IPS-20b (cell line): ENCODE data around the gene UBA6.
"Not testable (repeated sequence)": the region's sequence is repeated elsewhere in the genome, so short reads cannot be mapped to it uniquely, and the experiment has no call there.

Source experiments
- H3K27ac ChIP-seq: one replicate; pipeline ENCODE4 v1.5.1; 2013; ENCODE audit warnings: low read length
- H3K27me3 ChIP-seq: 2 replicates; pipeline ENCODE4 v1.6.1; 2013; ENCODE audit warnings: mild to moderate bottlenecking, low read length, inconsistent platforms; ENCODE audit not compliant: insufficient read depth
- H3K36me3 ChIP-seq: 2 replicates; pipeline ENCODE4 v1.6.1; 2013; ENCODE audit warnings: low read depth, mild to moderate bottlenecking, inconsistent platforms, low read length, moderate library complexity; ENCODE audit not compliant: insufficient read depth
- H3K4me1 ChIP-seq: 2 replicates; pipeline ENCODE4 v1.6.1; 2013; ENCODE audit warnings: mild to moderate bottlenecking, control low read depth, inconsistent platforms, low read length, moderate library complexity; ENCODE audit not compliant: insufficient read depth
- H3K4me3 ChIP-seq: 2 replicates; pipeline ENCODE4 v1.5.1; 2013; ENCODE audit warnings: mild to moderate bottlenecking, low read length, inconsistent platforms
- H3K9ac ChIP-seq: 2 replicates; pipeline ENCODE4 v1.6.1; 2013; ENCODE audit warnings: low read depth, mild to moderate bottlenecking, inconsistent platforms, low read length, moderate library complexity
- H3K9me3 ChIP-seq: 2 replicates; pipeline ENCODE4 v1.6.1; 2013; ENCODE audit warnings: mild to moderate bottlenecking, low read depth, low read length, inconsistent platforms; ENCODE audit not compliant: insufficient read depth

The UBA6 gene

DNA sequence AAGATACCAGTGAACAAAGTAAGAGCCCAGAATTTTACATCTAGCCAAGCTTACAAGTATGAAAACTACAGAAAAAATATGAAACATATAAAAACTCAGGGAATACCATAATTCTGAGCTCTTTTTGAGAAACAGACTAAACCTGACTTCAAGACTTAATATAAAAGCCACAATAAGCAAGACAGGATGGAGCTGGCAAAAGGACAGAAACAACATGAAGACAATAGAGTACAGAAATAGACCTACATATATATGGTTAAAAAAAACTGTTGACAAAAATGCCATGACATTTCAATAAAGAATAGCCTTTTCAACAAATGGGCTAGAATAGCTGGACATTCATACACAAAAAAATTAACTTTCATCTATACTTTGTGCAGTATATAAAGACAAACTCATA, 49.4 kb downstream of the UBA6 start:
- H3K36me3 ChIP-seq: peaks cover 14% of the 10 kb centered on the region

DNA sequence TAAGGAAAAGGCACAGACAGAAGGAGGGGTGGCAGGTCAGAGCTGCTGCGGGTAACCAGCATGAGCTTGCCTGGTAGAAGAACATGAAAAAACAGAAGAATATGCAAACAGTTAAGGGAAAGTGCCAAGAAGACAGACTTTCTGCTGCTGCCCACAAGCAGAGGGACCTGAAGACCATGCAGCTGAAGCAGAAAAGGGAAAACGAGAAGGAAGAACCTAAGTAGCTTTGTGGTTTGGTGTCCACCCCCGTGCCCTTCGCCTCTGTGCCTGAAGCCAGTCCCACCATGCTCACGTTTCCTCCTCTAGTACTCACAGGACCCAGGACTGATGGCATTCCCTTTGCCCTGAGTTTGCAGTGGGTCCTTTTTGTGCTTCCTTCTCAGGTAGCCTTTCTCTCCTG, 62.8 kb downstream of the UBA6 start:
- Histone ChIP-seq H3K27me3 (no peaks in the 10 kb centered on the region), H3K9ac (no peak overlapping the region), H3K9me3 (peaks cover 6% of the 10 kb centered on the region; the same call in 1 of the 2 replicates), H3K4me1 (no peaks in the 10 kb centered on the region), H3K27ac (no peak overlapping the region), H3K4me3 (no peak overlapping the region), H3K36me3 (peaks cover 59% of the 10 kb centered on the region)

More for the DNA sequence above, 49.4 kb downstream of the UBA6 start:
- H3K4me1 ChIP-seq: no peaks in the 10 kb centered on the region
- H3K4me3 ChIP-seq: no peak overlapping the region
- no peaks in the 10 kb centered on the region for H3K9me3 ChIP-seq
- H3K9ac ChIP-seq: no peak overlapping the region
- H3K27me3 ChIP-seq: no peaks in the 10 kb centered on the region
- no peak overlapping the region for H3K27ac ChIP-seq

DNA sequence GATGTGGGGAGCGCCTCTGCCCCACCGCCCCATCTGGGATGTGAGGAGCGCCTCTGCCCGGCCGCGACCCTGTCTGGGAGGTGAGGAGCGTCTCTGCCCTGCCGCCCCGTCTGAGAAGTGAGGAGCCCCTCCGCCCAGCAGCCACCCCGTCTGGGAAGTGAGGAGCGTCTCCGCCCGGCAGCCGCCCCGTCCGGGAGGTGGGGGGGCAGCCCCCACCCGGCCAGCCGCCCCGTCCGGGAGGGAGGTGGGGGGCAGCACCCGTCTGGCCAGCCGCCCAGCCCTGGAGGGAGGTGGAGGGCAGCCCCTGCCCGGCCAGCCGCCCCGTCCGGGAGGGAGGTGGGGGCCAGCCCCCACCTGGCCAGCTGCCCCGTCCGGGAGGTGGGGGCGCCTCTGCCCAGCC, 64.0 kb downstream of the UBA6 start:
- H3K27ac ChIP-seq, H3K27me3 ChIP-seq, H3K4me1 ChIP-seq, H3K4me3 ChIP-seq, H3K9me3 ChIP-seq, H3K9ac ChIP-seq: not testable (repeated sequence)
- peaks cover 66% of the 10 kb centered on the region for H3K36me3 ChIP-seq

DNA sequence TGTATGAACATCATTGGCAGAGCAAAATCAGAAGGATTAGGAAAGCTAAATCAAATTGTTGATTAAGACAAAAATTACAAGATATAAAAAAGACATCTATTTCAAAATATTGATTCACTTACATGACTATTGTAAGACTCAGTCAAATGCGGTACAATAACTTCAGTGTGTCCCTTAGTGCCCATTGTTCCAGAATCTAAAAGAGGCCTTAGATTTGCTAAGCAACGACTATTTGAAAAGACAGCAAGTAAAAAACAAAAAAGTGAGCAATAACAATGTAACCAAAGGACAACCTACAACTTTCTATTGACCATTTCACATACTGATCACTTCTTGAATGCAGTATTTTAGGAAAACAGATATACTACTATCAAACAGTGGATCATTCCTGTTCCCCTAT, 65.6 kb downstream of the UBA6 start:
- Histone ChIP-seq H3K27me3 (no peaks in the 10 kb centered on the region), H3K4me1 (no peaks in the 10 kb centered on the region), H3K27ac (no peak overlapping the region), H3K9me3 (peaks cover 6% of the 10 kb centered on the region; the same call in 1 of the 2 replicates), H3K36me3 (peaks cover 76% of the 10 kb centered on the region), H3K4me3 (no peak overlapping the region), H3K9ac (no peak overlapping the region)

DNA sequence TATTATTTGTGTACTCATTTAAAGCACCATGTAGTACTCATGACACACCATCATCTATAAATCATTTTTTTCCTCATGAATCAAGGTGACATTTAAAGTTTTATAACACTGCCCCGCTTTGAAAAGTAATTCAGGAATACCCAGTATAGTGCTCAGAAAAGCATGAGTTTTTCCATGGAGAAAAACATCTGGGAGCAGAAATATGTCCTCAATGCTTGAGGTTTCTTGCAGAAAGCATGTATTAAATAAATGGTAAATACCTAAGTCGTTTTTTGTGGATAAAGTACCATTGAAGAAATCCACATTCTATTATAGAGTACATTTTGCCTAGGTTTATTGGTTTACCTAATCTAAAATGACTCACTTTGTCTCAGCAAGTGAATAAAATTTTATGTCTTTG, 66.2 kb downstream of the UBA6 start:
- H3K9me3 ChIP-seq: peaks cover 6% of the 10 kb centered on the region; the same call in 1 of the 2 replicates

DNA sequence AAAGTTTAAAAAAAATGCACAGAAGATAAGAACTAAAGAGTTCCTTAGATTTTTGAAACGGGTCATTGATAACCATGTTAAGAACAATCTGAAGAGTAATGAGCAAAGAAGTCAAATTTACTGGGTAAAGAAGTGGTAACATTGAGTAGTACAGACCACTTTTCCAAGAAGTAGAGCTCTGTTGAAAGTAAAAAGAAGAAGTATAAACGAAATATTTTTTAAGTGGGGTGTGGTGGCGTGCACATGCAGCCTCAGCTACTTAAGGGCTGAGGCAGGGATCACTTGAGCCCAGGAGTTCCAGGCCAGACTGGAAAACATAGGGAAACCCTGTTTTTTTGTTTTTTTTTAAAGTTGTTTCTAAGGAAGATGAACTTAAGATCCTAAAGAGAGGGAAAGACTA, 68.5 kb downstream of the UBA6 start:
- no peaks in the 10 kb centered on the region for H3K4me1 ChIP-seq
- no peak overlapping the region for H3K27ac ChIP-seq
- no peaks in the 10 kb centered on the region for H3K9me3 ChIP-seq
- H3K4me3 ChIP-seq: no peak overlapping the region
- no peaks in the 10 kb centered on the region for H3K27me3 ChIP-seq
- H3K36me3 ChIP-seq: peaks cover 76% of the 10 kb centered on the region
- H3K9ac ChIP-seq: no peak overlapping the region

More for the DNA sequence above, 66.2 kb downstream of the UBA6 start:
- Histone ChIP-seq H3K27me3 (no peaks in the 10 kb centered on the region), H3K27ac (no peak overlapping the region), H3K9ac (no peak overlapping the region), H3K36me3 (peaks cover 77% of the 10 kb centered on the region), H3K4me3 (no peak overlapping the region), H3K4me1 (no peaks in the 10 kb centered on the region)

DNA sequence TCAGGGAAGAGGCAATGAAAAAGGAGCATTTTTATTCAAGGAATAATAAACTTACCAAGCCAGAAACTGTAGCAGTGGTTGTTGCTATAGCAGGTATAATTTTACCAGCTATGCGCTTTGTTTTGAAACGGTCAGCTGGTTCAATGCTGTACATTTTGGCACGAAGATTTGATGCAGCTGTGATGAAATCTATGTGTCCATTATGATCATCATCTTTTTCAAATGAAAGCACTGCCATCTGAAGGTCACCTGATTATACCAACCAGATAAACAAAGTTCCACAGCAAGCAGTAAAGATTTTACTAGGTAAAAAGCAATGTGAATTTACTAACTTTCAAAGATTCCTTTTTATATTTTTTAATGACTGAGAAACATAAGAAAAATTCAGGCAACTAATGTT, 76.0 kb downstream of the UBA6 start:
- no peak overlapping the region for H3K27ac ChIP-seq
- no peaks in the 10 kb centered on the region for H3K27me3 ChIP-seq
- H3K9ac ChIP-seq: no peak overlapping the region
- no peak overlapping the region for H3K4me3 ChIP-seq
- H3K36me3 ChIP-seq: peaks cover 86% of the 10 kb centered on the region
- no peaks in the 10 kb centered on the region for H3K9me3 ChIP-seq
- peaks cover 5% of the 10 kb centered on the region; the same call in 1 of the 2 replicates for H3K4me1 ChIP-seq

DNA sequence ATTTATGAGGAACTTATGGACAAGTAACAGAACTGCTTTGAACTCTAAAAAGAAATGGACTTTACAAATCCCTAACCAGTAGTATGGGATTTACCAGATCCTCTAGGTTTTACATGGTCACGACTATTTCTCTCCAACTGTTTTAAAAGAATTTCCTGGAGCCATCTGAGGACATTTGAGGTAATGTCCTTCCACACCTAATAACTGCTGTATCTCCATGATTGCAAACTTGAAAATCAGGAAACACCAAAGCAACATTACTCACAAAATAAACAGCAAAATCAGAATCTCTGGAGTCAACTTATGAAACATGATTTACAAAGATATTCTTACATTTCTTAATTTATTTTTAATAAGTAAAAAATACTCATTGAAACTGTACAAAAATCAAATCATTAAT, 84.5 kb downstream of the UBA6 start:
- Histone ChIP-seq H3K27ac (no peak overlapping the region), H3K36me3 (peaks cover 57% of the 10 kb centered on the region)

DNA sequence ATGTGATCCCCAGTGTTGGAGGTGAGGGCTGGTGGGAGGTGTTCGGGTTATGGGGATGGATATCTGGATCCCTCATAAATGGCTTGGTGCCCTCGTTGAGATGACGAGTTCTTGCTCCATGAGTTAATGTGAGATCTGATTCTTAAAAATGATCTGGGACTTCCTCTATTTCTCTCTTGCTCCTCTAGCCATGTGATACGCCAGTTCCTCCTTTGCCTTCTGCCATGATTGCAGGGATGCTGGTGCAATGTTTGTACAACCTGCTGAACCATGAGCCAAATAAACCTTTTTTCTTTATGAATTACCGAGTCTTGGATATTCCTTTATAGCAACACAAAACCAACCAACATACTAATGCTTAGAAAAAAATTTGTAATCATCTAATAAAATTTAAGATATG, 85.8 kb downstream of the UBA6 start:
- H3K4me3 ChIP-seq: no peak overlapping the region
- H3K9ac ChIP-seq: no peak overlapping the region
- no peaks in the 10 kb centered on the region for H3K27me3 ChIP-seq
- H3K4me1 ChIP-seq: no peaks in the 10 kb centered on the region
- peaks cover 43% of the 10 kb centered on the region for H3K36me3 ChIP-seq
- H3K27ac ChIP-seq: no peak overlapping the region
- no peaks in the 10 kb centered on the region for H3K9me3 ChIP-seq

More for the DNA sequence above, 84.5 kb downstream of the UBA6 start:
- no peaks in the 10 kb centered on the region for H3K27me3 ChIP-seq
- H3K9ac ChIP-seq: no peak overlapping the region
- no peaks in the 10 kb centered on the region for H3K4me1 ChIP-seq
- no peaks in the 10 kb centered on the region for H3K9me3 ChIP-seq
- H3K4me3 ChIP-seq: no peak overlapping the region

DNA sequence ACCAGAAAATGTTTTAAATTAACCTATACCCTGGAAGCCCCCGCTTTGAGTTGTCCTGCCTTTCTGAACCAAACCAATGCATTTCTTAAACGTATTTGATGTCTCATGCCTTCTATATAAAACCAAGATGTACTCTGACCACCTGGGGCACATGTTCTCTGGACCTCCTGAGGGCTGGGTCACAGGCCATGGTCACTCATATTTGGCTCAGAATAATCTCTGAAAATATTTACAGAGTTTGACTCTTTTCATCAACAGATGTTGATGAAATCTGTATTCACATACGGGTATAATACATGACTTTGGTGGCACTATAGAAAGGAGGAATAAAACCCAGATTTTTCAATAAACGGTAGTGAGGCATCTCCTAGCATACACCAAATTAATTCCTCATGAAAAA, 86.8 kb downstream of the UBA6 start:
- Histone ChIP-seq H3K9ac (no peak overlapping the region), H3K27ac (no peak overlapping the region), H3K27me3 (no peaks in the 10 kb centered on the region), H3K4me1 (no peaks in the 10 kb centered on the region), H3K36me3 (peaks cover 34% of the 10 kb centered on the region), H3K4me3 (no peak overlapping the region), H3K9me3 (no peaks in the 10 kb centered on the region)

DNA sequence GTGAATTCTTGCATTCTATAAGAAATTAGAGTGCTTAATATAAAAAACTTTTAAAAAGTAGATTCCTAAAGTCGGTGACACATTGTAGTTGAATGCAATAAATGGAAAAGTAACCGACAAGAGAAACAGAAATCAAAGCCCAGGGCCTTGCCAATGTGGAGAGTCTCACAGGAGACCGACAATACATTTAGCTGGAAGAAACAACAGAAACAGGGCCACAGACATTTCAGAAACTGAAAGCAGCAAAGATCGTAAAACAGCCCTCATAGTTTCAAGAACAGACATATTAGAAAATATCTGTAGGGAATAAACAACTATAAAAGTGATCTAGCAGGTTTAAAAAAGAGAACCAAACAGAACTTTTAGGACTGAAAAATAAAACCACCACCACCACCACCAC, 92.9 kb downstream of the UBA6 start:
- H3K4me1 ChIP-seq: no peaks in the 10 kb centered on the region
- no peak overlapping the region for H3K27ac ChIP-seq
- H3K9me3 ChIP-seq: no peaks in the 10 kb centered on the region
- H3K27me3 ChIP-seq: no peaks in the 10 kb centered on the region
- H3K36me3 ChIP-seq: no peaks in the 10 kb centered on the region
- H3K9ac ChIP-seq: no peak overlapping the region
- no peak overlapping the region for H3K4me3 ChIP-seq

DNA sequence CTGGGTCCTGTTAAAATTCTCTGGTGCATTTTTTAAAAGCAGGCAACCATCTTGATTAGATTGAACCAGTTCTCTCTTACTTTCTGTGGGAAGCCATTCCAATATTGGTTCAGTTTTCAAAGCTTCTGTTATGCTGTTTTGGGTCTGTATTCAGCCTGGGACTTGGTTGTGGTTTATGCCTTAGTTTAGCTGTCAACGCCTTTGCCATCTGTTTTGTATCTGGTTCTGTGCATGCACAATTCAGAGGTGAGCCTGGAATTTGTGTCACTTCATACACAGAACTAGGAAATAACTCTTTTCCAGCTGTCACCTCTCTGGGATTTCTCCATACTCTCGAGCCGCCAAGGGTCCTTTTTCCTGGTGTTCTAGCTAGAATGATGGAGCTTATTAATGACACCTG, 96.2 kb downstream of the UBA6 start:
- no peaks in the 10 kb centered on the region for H3K4me1 ChIP-seq
- H3K4me3 ChIP-seq: no peak overlapping the region

DNA sequence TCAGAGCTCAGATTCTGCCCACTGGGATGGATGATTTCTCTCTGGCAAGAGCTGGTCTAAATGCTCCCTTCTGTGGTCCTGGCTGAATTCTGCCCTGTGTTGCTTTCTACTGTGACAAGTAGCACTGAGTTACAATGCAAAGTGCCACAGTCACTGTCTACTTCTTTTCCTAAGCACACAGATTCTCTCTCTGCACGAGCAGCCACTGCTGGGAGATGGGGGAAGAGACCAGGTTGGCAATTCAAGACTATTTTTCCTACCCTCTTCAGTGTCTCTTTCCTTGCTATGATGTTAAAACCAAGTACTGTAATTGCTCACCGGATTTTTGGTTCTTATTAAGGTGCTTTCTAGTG, 97.0 kb downstream of the UBA6 start:
- Histone ChIP-seq H3K4me3 (no peak overlapping the region), H3K36me3 (no peaks in the 10 kb centered on the region), H3K27ac (no peak overlapping the region), H3K9me3 (no peaks in the 10 kb centered on the region; the same call in 1 of the 2 replicates), H3K27me3 (no peaks in the 10 kb centered on the region), H3K9ac (no peak overlapping the region), H3K4me1 (no peaks in the 10 kb centered on the region)

More for the DNA sequence above, 96.2 kb downstream of the UBA6 start:
- Histone ChIP-seq H3K9ac (no peak overlapping the region), H3K27me3 (no peaks in the 10 kb centered on the region), H3K9me3 (no peaks in the 10 kb centered on the region), H3K27ac (no peak overlapping the region), H3K36me3 (no peaks in the 10 kb centered on the region)
